Stimulated activated CD8-positive, alpha-beta memory T cell treated with anti-CD3 and anti-CD28 coated beads, Interleukin-4, amount 100 ng/mL, for 4 hours (primary cell): ENCODE data around the gene CCDC14.
"Not testable (repeated sequence)": the region's sequence is repeated elsewhere in the genome, so short reads cannot be mapped to it uniquely, and the experiment has no call there.

Experiments
- DNase-seq, 2 donors: peaks; one replicate each; pipeline ENCODE4 v3.0.0-alpha.2; 2020; ENCODE audit warnings: low read depth in 2 of 2, low spot score in 1 of 2

CCDC14 gene

DNA sequence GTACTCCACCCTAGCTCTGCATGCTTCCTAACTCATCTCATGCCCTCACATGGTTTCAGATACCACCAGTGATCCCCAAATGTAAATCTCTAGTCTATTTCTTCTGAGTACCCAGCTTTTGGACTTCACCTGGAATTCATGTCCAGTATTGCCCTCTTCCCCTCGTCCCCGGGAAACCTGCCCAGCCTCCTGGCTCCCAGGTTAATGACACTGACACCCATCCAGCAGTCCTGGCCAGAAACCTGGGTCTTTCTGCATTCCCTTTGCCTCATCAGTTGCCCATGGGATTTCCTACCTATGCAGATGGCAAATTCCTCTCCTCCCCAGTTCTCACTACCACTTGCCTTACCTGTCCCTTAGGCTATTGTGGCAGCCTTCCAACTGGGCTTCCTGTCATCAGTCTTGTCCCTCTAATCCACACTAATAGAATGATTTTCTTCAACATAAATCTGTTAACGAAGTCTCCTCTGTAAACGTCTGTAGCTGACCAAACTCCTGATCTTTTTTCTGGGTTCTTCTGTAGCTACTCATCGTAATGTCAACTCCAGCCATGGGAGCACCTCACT is 61.6 kb downstream of the CCDC14 start:
- DNase-seq: no peak

DNA sequence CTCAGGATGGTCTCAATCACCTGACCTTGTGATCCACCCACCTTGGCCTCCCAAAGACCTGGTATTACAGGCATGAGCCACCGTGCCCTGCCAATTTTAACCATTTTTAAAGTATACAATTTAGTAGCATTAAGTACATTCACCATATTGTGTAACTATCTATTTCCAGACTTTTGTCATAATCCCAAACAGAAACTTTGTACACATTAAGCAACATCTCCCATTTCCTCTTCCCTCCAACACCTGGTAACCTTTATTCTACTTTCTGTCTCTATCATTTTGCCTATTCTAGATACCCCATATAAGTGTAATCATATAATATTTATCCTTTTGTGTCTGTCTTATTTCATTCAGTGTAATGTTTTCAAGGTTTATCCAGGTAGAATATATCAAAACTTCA is 68.0 kb downstream of the CCDC14 start:
- DNase-seq: no peak

DNA sequence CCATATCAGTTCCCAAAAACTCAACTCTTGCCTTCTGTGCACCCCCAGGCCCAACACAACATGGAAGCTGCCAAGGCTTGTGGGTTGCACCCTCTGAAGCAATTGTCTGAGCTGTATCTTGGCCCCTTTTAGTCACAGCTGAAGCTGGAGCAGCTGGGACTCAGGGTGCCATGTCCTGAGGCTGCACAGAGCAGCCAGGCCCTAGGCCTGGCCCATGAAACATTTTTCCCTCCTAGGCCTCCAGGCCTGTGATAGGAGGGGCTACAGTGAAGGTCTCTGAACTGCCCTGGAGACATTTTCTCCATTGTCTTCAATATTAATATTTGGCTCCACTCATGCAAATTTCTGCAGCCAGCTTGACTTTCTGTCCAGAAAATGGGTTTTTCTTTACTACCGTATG is 68.8 kb downstream of the CCDC14 start:
- DNase-seq: no peak

DNA sequence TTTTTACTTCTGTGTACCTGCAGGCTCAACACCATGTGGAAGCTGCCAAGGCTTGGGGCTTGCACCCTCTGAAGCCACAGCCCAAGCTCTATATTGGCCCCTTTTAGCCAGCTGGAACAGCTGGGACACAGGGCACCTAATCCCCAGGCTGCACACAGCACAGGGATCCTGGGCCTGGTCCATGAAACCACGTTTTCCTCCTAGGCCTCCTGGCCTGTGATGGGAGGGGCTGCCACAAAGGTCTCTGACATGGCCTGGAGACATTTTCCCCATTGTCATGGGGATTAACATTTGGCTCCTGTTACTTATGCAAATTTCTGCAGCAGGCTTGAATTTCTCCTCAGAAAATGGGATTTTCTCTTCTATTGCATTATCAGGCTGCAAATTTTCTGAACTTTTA is 70.0 kb downstream of the CCDC14 start:
- DNase-seq: not testable (repeated sequence)

DNA sequence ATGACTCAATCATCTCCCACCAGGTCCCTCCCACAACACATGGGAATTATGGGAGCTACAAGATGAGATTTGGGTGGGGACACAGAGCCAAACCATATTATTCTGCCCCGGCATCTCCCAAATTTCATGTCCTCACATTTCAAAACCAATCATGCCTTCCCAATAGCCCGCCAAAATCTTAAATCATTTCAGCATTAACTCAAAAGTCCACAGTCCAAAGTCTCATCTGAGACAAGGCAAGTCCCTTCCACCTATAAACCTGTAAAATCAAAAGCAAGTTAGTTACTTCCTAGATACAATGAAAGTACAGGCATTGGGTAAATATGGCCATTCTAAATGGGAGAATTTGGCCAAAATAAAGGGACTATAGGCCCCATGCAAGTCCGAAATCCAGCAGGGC is 70.9 kb downstream of the CCDC14 start:
- DNase-seq: not testable (repeated sequence)

DNA sequence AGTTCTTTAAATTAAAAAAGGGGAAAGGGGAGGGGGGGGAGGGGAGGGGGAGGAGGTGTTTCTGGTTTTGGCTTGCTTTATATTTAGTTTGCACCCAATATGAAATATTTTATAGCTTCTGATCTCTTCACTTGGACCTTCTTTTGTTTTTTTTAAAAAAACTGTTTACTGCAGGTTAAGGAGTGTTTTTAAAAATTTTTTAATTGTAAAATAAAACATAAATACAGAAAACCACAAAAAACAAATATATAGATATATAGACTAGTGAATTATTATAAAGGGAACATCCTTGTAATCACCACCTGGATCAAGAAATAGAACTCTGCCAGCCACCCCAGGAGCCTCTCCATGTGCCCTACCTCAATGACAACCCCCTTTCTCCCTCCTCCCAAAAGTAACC is 76.0 kb downstream of the CCDC14 start:
- no peak for DNase-seq

DNA sequence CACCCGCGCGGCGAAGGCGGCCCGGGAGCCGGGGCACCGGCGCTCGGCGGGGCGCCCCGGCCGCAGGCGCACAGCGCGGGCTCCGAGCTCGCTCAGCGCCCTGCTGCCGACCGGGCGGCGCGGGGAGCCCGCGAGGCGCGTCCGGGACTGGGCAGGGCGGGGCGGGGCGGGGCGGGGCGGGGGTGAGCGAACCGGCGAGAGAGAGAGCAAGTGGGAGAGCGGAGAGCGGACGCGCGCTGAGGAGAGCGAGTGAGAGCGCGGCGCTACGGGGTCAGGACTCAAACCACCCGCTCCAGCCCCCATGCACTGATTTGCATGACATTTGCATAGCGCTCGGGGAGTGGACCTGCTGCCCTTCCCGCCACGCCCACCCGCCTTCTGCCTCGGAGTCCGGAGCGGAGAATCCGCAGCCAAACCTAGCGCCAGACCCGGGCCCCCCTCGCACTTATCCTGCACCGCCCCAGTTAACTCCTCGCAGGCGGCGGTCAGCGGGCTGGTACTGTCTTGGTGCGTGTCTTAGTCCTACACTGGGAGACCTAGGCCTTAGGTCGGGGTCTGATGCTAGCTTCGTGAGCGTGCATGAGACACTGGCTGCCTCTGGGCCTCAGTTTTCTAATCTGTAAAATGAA is 76.7 kb downstream of the CCDC14 start, which contains the start of gene MYLK:
MYLK (minus strand) TSS at position 130 of the 629 bp plus-strand sequence. CDS start 90,491 bp downstream, outside the sequence.
- DNase-seq: no peak

DNA sequence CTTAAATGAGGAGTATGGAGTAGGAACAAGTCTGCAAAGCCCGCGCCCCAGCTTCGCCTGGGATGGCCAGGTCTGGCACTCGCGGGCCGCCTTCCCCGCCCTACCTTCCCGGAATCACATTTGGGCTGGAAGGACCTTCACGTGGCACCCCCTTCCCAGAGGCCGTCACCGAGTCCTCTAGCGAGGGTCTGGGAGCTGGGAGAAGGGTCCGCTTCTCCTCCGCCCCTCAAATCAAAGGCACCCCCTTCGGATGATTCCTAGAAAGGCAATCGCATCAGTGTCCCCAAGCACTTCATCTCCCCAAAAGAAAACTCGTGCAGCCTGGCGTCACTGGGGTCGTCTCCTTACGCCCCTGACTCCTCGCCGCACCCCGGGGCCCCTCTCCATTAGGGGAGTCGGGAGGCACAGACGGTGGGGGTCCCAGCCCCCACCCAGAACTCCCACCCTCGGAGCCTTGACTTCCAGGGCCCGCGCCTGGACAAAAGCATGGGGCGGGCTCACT is 77.3 kb downstream of the CCDC14 start:
- DNase-seq: no peak

DNA sequence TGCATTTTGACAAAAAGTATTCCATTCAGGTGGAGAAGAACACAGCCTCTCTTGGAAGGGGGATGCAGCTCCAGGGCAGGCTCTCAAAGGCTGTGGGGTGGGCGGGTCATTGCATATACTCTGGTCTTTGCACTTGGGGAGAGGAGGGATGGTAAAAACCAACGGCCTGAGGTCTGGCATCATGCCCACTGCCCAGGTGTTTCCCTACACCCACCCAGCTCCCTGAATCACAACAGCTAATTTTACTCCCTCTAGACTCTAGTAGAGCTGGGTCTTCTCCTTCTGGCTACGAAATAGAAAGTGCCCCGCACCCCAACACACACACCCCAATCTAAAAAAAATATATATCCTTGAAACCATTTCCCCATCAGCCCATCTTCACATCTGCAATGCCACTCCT is 77.9 kb downstream of the CCDC14 start:
- DNase-seq: no peak

DNA sequence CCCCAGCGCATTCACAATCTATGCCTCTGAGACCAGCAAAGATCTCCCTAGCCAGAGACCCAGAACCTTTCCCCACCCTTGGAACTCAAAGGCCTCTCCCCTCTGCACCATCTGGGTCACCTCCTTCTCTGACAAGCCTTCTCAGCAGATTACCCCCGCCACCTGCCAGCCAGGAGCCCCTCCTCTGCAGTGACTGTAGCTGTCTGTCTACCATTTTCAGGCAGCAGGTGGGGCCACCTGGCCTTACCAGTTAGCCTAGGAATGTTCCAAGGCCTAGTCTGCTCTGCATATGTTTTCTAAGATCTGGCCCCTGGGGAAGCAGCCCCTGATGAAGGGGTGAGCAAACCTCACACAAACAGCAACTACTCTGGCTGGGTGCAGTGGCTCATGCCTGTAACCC is 79.3 kb downstream of the CCDC14 start:
- DNase-seq: no peak

DNA sequence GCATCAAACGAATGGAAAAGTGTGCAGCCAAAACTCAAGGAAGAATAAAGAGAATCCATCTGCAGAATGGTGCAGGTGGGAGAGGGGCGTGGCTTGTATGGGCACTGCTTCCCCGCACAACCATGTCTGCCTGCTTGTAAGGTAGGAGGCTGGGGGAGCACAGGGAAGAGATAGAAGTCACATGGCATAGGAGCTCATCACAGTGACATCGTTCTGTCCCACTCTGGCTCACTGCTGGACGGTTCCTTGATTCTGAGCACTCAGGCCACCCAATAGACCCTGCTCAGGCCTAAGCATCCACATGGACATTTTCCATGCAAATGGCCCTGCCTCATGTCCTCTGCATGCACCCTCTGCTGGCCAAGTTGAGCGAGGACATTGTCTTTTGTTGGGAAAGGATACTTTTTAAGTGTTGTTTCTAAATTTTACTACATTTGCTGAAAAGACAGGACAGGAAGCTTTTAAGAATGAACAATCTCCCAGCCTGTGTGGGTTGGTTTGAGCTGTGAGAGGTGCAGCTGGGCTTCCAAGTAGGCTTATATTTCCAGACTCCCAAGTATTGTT is 79.9 kb downstream of the CCDC14 start:
- DNase-seq: no peak

DNA sequence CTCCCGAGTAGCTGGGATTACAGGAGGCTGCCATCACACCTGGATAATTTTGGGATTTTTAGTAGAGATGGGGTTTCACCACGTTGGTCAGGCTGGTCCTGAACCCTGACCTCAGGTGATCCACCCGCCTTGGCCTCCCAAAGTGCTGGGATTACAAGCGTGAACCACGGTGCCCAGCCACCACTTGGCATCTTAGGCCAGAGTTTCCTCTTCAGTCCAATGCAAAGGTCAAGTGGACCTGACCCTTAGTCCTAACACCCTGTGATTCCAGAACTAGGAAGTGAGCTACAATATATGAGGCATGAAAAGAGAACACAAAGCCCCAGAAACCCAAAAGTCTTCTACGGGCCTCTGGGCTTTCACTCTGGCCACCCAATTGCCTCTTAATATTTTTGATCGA is 82.2 kb downstream of the CCDC14 start:
- DNase-seq: no peak

DNA sequence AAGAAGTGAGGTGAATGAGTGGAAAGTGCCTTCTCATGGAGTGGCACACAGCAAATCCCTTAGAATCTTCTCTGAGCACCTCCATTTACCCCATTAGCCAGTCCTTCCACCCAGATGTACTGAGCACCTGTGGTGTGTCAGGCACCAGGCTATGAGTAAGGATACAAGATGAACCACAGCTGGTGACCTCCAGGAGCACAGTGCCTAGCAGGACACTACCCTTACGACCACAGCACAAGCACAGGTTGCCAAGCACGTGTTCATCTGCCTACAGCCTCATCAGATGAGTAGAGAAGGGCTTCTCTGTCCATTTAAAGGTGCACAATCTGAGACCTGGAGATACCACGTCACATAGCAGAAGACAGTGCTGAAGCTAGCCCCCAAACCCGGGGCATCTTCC is 83.1 kb downstream of the CCDC14 start:
- DNase-seq: no peak

DNA sequence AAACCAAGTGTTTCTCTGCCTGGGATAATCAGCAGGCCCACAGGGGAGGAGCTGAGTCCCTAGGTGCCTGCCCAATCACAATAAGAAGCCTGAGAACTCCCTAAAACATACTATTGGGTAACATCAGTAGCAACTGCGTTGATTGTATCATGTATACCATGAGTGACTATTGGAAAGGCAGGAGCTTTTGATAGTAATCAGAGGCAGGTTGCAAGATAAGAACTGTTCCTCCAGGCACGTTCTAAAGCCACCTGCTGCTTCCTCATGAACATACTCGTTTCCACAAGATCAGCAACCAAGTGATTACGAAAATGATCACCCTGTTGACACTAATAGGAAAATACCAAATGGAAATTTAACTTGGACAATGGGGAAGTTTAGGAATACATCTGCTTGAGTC is 83.6 kb downstream of the CCDC14 start:
- no peak for DNase-seq

DNA sequence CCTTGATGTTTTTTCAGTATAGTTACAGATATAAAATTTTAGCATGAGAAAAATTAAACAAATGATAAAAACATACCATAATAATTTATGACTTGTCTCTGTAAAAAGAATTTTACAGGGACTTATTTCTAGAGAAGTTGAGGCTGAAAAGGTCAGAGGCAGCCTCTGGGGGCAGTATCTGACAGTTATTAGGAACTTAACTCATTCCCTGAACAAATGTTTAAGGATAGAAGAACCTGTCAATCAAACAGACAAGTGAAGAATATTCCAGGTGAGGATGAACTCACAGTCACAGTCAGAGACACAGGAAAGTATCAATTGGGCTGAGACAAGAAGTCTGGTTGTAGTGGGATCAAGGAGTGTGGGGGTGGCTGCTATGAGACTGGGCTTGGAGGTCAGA is 84.2 kb downstream of the CCDC14 start:
- DNase-seq: no peak

DNA sequence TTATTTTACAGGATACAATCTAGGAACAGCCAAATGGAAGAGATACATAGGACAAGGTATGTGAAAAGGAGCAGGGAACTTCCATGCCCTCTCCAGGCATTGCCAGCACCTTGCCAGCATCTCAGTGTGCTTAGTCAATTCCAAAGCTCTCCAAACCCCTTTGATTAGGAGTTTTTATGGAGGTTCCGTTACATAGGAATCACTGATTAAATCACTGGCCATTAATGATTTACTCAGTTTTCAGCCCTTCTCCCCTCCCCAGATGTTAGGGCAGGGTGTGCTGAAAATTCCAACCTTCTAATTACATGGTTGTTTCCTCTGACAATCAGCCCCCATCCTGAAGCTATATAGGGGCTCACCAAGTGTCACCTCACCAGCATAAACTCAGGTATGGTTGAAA is 88.4 kb downstream of the CCDC14 start:
- DNase-seq: no peak

DNA sequence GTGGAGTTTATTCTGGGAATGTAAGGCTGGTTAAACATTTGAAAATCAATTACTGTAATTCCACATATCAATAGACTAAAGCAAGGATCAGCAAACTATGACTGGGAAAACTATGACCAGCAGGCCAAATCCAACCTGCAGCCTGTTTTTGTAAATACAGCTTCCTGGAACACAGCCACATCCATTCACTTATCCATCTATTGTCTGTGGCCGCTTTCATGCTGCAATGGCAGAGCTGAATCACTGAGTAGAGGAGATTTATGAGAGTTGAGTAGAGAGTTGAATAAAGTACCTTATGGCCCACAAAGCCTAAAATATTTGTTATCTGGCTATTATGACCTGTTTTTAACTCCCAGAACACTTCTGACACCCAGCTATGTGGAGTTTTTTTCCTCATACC is 89.1 kb downstream of the CCDC14 start:
- DNase-seq: no peak

DNA sequence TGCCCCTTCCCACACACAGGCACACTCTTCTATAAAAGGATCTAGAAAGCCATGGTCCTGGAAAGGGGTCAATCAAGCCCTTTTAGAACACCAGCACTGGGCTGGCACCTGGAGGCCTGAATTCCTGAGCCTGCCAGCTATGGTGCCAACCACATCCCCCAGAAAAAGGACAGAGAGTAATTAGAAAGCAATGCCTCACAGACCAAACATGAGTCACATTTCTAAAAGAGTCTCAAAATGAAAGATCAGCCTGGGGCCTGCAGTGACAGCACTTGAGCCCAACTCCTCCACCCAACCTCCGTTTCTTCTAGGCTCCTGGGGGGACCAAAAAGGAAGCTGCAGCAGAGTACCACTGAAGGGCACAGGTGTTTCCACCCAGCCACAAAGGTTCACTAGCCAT is 91.0 kb downstream of the CCDC14 start:
- DNase-seq: no peak

DNA sequence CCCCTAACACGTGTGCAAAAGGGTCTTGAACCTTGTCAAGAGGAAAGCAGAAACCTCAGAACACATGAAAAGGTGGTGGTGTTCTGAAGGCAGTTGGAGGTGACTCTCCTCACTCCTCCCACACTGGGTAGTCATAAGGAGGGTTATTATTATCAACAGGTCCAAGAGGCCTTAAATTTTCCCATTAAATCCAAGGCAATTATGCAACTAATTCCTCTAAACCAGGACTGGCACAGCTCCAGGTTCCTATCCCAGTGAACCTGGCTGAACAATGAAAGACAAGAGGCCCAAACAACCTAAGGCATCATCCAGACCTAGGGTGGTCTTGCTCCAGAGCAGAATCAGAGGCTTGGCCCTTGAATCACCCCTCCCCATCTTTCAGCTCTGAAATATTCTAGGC is 91.9 kb downstream of the CCDC14 start:
- no peak for DNase-seq

DNA sequence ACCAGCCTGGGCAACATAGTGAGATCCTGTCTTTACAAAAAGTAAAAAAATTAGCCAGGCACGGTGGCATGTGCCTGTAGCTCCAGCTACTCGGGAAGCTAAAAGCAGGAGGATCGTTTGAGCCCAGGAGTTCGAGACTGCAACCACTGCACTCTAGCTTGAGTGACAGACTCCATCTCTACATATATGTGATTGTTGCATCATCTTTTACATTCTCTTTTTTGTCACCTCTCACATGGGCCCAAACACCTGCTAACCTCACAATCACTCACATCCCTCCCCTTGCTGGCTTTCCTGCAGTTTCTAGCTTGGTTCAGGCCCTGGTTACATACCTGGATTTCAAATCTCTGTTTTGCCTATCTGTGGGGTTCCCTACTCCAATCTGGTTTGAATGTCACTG is 96.3 kb downstream of the CCDC14 start:
- no peak for DNase-seq
